GM18508 (cell line): ENCODE measurements around the gene TMEFF2.
"Not testable (repeated sequence)": the region's sequence is repeated elsewhere in the genome, so short reads cannot be mapped to it uniquely, and the experiment has no call there.

Source experiments
- ATAC-seq: cut with Tn5 transposase; IDR thresholded peaks from one replicate; pipeline ENCODE4 v1.9.1; 2021; ENCODE audit warnings: moderate number of reproducible peaks; ENCODE audit not compliant: insufficient read depth, unreplicated experiment

The TMEFF2 gene

GRCh38 chr2:192137451-192137850 is 57.3 kb downstream of the TMEFF2 start:
- ATAC-seq, result no peak

GRCh38 chr2:192132604-192133003 is 62.1 kb downstream of the TMEFF2 start:
- ATAC-seq, result not testable (repeated sequence)

DNA sequence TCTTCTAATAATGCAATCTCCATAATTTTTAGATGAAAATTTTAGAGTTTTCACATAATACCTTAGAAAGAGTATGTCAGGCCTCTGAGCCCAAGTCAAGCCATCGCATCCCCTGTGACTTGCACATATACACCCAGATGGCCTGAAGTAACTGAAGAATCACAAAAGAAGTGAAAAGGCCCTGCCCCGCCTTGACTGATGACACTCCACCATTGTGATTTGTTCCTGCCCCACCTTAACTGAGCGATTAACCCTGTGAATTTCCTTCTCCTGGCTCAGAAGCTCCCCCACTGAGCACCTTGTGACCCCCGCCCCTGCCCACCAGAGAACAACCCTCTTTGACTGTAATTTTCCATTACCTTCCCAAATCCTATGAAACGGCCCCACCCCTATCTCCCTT is 64.4 kb downstream of the TMEFF2 start:
- ATAC-seq, result not testable (repeated sequence)

DNA sequence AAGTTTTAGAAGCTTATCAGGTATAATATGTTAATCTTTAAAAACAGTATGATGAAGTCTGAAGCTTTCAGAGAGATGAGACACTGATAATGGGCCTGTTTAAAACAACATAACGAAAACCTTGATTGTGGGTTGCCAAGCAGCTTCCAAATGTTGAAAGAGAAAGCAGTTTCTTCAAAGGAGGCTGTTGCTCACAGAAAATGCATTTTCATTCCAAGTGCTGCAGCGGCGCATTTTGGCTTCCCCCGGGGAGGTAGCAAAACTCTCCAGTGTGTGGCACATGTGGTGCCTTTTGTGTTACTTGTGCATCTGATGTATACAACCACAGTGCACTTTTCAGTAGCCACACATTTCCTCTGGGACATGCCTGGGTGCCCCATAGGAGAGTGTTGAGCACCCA is 66.1 kb downstream of the TMEFF2 start:
- ATAC-seq, result no peak

DNA sequence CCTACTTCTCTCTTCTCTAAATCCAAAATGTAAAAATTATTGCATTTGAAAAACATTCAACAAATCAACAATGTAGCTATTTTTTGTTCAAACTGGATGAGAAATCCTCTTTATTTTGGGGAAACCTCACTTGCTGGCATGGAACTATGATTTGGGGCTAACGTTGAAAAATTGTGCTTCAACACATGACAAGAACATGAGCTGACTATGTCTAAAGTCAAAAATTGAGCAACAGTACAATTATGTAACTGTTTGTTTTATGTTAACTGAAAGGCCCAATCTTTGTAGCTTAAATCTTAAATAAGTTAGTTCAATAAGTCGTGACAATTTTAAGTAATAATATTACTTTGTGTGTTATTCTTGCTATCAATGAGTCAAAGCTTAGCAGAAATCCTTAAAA is 67.3 kb downstream of the TMEFF2 start:
- no peak for ATAC-seq

DNA sequence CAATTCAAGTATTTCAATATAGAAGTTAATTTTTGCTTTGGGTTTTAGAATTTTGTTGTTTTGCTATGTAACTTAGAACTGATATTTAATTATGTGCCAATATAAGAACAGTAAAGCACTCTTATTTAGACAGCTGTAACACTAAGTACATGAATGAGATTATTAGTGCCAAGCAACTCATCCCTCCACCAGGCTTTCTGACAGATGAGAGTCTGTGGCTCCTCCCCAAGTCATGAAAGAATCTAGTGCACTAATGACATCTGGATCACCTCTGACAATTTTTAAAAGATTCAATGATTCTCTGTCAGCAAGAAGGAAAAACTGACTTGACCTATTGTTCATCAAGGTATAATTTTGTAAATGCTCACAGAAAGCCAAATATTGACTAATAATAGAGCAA is 67.8 kb downstream of the TMEFF2 start:
- no peak for ATAC-seq

DNA sequence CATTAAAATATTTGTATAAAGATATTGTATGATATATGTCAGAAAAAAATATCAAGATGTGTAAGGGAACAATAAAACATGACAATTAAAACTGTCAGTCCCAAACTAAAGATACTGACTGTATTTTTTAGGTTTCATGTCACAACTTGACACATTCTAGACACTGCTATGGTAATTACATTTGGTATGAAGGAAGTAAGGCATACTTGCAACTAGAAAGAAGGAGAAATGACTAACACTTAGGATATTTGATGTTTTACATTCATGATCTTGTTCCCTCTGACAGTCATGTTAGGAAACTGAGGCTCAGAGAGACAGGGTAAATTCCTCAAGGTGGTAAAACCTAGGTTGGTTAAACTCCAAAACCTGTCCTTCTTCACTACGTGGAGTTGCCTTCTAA is 68.3 kb downstream of the TMEFF2 start:
- no peak for ATAC-seq

GRCh38 chr2:192124571-192124970 is 70.2 kb downstream of the TMEFF2 start:
- no peak for ATAC-seq

GRCh38 chr2:192123847-192124246 is 70.9 kb downstream of the TMEFF2 start:
- no peak for ATAC-seq

DNA sequence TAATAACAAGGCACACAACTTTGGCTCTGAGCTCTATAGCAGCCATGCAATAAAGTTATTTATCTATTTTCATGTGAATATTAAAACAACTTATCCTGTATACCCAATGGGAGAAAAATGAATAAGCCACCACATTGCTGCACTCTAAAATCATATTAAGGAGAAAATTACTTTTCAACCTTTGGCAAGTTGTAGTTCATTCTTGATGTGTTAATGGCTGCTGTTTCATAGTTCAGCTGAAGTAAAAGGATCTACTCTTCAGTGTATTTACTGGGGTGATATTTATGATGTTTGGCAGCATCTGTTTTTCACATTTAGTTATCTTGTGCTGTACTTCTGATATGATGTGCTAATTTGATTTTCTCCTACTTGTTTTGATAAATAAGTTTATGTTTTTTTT is 71.8 kb downstream of the TMEFF2 start:
- no peak for ATAC-seq

DNA sequence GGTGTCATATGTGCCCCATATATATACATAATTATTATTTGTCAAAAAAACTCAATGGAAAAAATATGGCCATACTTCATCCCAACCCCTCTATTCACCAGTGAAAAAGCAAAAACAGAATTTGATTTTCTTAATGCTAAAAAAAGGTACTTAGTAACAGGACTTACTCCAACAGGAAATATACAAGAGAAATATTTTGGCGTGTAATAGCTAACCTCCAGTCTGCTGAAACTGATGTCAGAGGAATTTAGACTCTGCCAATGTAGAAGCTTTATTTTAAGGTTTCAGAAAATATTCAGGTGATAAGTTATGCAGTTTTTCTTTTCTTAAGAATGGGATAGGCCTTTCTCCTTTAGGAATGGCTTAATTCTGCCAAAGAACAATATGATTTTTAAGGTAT is 72.6 kb downstream of the TMEFF2 start:
- ATAC-seq, result no peak

GRCh38 chr2:192119536-192119935 is 75.2 kb downstream of the TMEFF2 start:
- ATAC-seq, result no peak

DNA sequence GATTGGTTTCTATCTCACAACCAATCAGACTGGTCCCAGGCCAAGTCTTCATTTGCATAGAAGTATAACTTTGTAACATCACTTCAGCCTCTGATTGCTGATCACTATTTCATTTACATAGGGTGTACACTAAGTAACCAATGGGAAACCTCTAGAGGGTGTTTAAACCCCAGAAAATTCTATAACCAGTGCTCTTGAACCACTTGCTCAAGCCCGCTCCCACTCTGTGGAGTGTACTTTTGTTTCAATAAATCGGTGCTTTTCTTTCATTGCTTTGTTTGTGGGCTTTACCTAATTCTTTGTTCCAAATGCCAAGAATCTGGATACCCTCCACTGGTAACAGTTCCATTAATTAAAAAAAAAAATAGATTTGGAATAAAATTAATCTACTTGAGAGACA is 77.0 kb downstream of the TMEFF2 start:
- ATAC-seq, result no peak

DNA sequence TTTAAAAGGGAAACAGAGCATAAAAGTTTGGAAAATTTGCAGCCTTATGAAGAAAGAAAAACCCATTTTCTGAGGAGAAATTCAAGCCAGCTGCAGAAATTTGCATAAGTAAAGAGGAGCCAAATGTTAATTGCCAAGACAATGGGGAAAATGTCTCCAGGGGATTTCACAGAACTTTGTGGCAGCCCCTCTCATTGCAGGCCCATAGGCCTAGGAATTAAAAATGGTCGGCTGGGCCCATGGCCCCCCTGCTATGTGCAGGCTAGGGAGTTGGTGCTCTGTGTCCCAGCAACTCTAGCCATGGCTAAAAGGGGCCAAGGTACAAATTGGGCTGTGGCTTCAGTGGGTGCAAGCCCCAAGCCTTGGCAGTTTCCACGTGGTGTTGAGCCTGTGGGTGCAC is 83.2 kb downstream of the TMEFF2 start:
- not testable (repeated sequence) for ATAC-seq

DNA sequence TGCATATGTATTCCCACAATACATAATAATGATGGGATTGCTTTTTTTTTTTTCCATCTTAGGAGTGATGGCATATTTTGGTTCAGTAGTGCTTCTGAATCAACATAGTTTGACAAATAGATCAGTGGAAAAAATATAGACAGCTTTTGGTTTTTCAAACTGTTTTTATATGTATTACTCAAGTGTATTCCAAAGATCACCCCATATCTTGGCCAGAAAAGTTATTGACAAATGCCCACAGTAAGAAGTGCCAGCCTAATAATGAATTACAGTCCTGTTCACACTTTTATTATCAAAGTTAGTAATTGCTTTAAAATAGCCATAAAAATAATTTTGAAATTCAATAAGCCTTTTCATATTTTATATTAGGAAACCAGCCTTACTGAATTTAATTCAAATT is 95.0 kb downstream of the TMEFF2 start:
- ATAC-seq, result no peak

DNA sequence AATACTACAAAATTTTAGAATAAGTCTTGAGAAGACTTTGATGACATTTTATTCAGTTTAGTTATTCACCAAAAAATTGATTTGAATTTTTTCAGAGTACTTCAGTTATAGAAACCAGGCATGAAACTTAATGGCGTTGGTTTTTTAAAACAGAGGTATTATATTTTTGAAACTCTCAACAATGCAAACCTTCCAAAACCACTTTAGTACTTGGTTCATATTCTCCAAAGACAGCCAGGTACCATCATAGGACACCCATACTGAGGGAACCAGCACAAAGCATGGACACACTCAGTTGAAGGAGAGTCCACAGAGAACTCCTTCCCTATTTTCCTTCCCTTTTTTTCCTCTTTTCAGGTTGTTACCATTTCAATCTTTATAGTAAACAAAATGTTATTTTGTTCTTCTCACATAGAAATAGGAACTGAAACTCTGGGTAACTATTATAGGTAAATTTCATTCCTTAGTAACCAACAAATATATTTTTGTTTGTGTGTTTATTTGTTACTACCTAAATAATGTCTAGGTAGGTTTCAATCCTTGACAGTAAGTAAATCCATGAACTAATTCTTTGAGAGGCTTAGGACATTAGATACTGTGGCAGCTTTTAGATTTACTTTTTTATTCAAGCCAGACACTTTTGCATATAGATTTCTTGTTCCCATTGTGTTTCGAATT is 95.8 kb downstream of the TMEFF2 start:
- no peak for ATAC-seq

DNA sequence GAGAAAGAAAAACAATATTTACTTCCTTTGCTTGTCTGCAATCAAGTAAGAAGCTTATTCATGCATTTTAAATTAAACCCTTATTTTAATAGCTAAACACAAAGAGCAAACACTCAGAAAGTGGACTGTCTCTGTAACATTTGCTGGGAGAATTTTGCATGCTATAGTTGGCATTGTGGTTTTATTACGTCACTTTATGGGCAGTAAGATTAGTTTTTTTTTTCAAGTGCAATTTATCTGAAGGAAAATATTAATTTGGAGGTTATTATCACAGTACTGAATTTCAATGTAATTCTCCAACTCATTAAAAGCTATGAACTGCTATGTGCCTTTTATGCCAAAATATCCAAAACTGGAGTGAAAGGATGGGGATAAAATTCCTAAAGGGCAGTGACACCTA is 103.3 kb downstream of the TMEFF2 start:
- ATAC-seq, result no peak

DNA sequence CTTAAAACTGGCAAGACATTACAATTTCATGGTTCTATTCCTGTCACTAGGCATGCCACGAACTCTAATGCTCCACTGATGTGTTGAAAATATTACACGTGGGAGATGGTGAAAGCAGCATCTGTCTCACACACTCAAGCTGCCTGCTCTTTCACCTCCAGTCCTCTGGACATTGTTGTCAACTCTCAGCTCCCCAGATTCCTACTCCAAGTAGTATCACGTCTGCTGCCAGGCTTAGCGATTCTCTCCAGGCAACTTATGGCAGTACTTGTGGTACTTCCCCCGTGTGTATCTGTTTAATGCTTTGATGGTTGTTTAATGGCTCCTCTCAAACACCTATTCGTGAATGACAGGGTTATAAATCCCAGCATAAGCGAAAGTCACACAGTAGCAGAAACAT is 103.8 kb downstream of the TMEFF2 start:
- no peak for ATAC-seq

DNA sequence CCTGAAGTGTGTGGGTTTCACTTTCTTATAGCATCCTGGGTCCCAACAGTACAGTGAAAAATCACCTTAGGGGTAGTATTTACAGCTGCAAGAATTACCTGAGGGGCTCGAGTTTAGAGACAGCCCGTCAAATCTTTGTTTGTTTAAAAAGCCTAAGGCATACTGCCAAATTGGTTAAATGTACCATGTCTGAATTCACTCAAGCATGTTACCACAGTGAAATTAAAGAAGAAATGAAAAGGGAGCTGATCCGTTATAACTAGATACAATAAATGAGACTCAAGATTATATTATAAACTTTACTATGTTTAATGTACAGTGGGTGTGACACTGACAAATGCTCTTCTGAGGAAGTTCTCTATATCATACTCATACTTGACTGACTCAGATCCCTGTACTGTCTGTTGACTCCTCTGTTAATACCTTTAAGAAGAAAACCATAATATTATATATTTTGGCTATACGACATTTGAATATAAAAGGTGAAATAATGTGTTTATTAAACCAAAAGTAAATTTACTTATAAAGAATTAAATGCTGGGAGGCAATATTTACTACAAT is 107.3 kb downstream of the TMEFF2 start:
- no peak for ATAC-seq

DNA sequence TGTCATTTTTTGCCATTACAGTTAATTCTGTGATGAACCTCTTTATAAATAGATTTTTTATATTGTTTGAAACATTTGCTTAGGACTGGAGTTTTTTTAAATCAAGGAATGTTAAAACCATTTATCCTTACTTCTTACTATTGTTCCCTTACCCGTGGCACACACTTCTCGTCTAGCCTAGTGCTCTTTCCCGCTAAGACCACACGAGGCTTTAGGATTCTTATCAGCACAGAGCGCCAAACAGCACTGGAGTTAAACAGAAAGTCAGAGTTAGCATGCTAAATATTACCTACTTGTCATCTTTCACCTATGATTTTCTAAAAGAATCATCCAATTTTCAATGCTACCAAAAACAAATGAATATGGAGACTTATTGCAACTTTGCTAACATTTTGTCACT is 112.6 kb downstream of the TMEFF2 start:
- ATAC-seq, result no peak

GRCh38 chr2:192080096-192080495 is 114.6 kb downstream of the TMEFF2 start:
- ATAC-seq, result not testable (repeated sequence)

DNA sequence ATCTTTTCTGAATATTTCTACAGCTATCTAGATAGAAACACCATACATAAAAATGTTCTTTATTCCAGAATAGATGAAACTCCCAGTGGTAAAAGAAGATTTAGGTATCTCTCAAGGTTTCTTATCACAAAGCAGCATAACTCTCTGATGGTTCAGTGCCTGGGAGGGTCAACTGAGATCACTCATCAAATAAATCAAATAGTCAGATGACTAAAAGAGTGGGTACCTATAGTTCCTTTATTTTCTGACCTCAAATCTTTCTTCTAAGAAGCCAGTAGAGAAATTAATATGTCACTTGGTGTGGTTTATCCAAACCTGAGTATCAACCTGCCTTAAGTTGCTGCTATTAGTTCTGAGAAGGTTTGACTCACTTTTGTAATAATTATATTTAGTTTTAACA is 120.9 kb downstream of the TMEFF2 start:
- no peak for ATAC-seq
